ENCODE results near the gene BRD2. TPM values are rescaled to one million over a fixed set of nuclear protein-coding genes. Genes with fewer than 3 reads are reported as not detected.

Gene BRD2
- total and polyA plus RNA-seq, 2 of the 4 experiments (the other 2 are of a cell fraction), result 99.5 to 144 TPM

DNA sequence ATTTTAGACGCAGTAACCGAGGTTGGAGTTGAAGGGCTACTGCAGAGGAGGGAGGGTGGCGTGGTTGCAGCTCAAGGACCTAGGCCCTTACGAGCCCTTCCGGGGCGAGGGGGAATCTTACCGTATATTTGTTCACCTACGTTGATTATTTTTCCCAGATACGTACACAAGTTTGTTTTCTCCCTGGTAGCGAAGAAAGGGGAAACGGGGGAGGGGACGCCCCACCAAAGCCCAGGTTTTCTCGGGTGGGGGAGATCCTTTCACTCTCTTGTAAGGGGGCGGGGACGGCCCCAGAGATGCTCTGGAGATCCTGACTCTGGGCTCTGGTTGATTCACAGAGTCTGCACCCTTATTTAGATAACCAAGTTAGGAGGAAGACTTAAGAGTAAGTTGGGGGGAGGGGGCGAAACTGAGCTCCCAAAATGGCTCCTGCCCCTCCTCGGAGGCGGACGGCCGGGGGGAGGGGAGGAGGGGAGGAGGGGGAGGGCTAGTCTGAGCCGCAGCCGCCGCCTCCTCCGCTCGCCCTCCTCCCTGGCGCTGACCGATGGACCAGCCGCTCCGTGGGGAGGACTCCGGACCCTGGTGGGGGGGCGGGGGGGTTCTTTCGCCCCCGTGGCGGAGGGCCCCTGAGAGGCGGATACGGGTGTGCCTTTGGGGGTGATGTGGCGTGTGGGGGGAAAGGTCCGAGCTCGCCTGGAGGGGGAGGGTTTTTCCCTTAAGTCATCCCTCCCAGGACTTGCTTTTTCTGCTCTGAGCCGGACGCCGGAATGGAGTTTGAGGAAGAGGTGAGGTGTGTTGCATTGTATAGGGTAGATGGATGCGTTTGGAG, 2.2 kb downstream of the BRD2 start:
- peak overlapping the region; percentile 99 to 100 for H4K8ac ChIP-seq (ENCODE audit: low read depth in 2 of 2, low read length in 2 of 2)
- peak overlapping the region; percentile 100 for H3K14ac ChIP-seq (replicated peaks; ENCODE audit: low read depth, low read length)
- H2AK9ac ChIP-seq (replicated peaks; ENCODE audit: low read depth, low read length, poor library complexity), result peak overlapping the region; percentile 100
- H3K18ac ChIP-seq (ENCODE audit: low read depth, low read length), result peak overlapping the region; percentile 99
- no peaks in the 10 kb centered on the region; the same call in 1 of the 2 replicates for H3K9me1 ChIP-seq (ENCODE audit: insufficient read depth, low read length)
- peak overlapping the region; percentile 100 for H4K91ac ChIP-seq (ENCODE audit: insufficient read depth, low read depth, low read length)
- H2AFZ ChIP-seq (replicated peaks; ENCODE audit: low read length, poor library complexity), result peak overlapping the region; percentile 56
- peak overlapping the region; percentile 100 for H3K23ac ChIP-seq (ENCODE audit: low read depth, low read length)
- H3K9me3 ChIP-seq (ENCODE audit: control insufficient read depth, insufficient read depth, low read length), result no peaks in the 10 kb centered on the region
- TF ChIP-seq POLR2A (IDR thresholded peaks at IDR 0.05; ENCODE audit: low read depth, low read length), result peak; percentile 64
- TF ChIP-seq MXI1 (IDR thresholded peaks at IDR 0.05; ENCODE audit: borderline replicate concordance, low read depth, low read length), result no peak
- peak; percentile 84 for TF ChIP-seq MAZ (IDR thresholded peaks at IDR 0.05; ENCODE audit: borderline replicate concordance, low read depth, low read length)
- CTCF ChIA-PET, result interaction anchor here (2.8 kb wide), 1 partner anchor 37 kb away, joined by 18 read pairs; no protein-coding TSS in a partner anchor
- POLR2A ChIA-PET (ENCODE audit: unreplicated experiment), result interaction anchor here (0.5 to 2.3 kb wide), 7 partner anchors 18 to 282 kb away, joined by 3 to 8 read pairs (median 5); partner anchors contain the start of genes HLA-DMA and HLA-DMB
- H3K4ac ChIP-seq (ENCODE audit: low read depth, low read length), result peak overlapping the region; percentile 100
- peak overlapping the region; percentile 93 for H2BK15ac ChIP-seq (ENCODE audit: low read depth, low read length)
- H2BK20ac ChIP-seq (ENCODE audit: low read depth, low read length), result peak overlapping the region; percentile 60
- ATAC-seq (ENCODE audit: low read depth) (peak; percentile 27), DNase-seq (peak; percentile 90)
- H3K4me3 ChIP-seq (ENCODE audit: insufficient read depth, low read depth, low read length), result peak overlapping the region; percentile 59
- H3K4me2 ChIP-seq (ENCODE audit: low read depth, low read length), result peak overlapping the region; percentile 76
- intact Hi-C loops (cut with micrococcal nuclease), result loop anchor here (2.0 to 5.0 kb wide), 2 partner anchors 278 to 783 kb away; no protein-coding TSS in a partner anchor
- H4K5ac ChIP-seq (ENCODE audit: low read depth, low read length), result peak overlapping the region; percentile 97
- peak overlapping the region; percentile 92 for H2BK120ac ChIP-seq (ENCODE audit: low read depth, low read length)
- H4K20me1 ChIP-seq (ENCODE audit: insufficient read depth, low read length), result peaks cover 41% of the 10 kb centered on the region
- H3K9ac ChIP-seq (ENCODE audit: low read depth, low read length), result peak overlapping the region; percentile 99
- WGBS, 2 experiments (ENCODE audit: extremely low coverage in 2 of 2, insufficient read length in 1 of 2), result 0% methylated on average over 3 of the region's 43 CpGs; no CpG with 5 or more reads in 1 of the 2 experiments
- peaks cover 4% of the 10 kb centered on the region; the same call in 1 of the 2 replicates for H3K4me1 ChIP-seq (ENCODE audit: control insufficient read depth, insufficient read depth, low read length)
- peak overlapping the region; percentile 100 for H2AK5ac ChIP-seq (ENCODE audit: low read depth, low read length)
- peak overlapping the region; percentile 100 for H3K27ac ChIP-seq (ENCODE audit: insufficient read depth, low read length)
- no peaks in the 10 kb centered on the region for H3K27me3 ChIP-seq (ENCODE audit: control insufficient read depth, insufficient read depth, low read length)
- dilution Hi-C loops (cut with HindIII; ENCODE audit: low sequenced_read_pairs, unreplicated experiment), result no loop called here
- H3K79me1 ChIP-seq (ENCODE audit: low read depth in 1 of 2, low read length in 2 of 2), result peaks cover 6 to 49% of the 10 kb centered on the region in 2 experiments; a peak in 3 of 4 replicates
- in situ Hi-C loops (cut with MboI; ENCODE audit: low sequenced_read_pairs), result loop anchor here (5.0 to 25.0 kb wide), 2 partner anchors 78 to 783 kb away; partner anchors contain the start of genes AGER, AGPAT1, GPSM3 and PBX2
- peak overlapping the region; percentile 99 for H2BK5ac ChIP-seq (ENCODE audit: low read depth, low read length, poor library complexity, severe bottlenecking)
- peaks cover 23% of the 10 kb centered on the region for H3K36me3 ChIP-seq (ENCODE audit: control insufficient read depth, insufficient read depth, low read length)
- peak overlapping the region; percentile 100 for H3K56ac ChIP-seq (ENCODE audit: extremely low read depth, insufficient read depth, low read length)
- no TSS peak for BruUV-seq (replicated peaks)
